Mesenchymal stem cell (in vitro differentiated cells and primary cell): Measurements from ENCODE around the gene BACH1.
"Not testable (repeated sequence)": the region's sequence is repeated elsewhere in the genome, so short reads cannot be mapped to it uniquely, and the experiment has no call there.

Experiments used
- DNase-seq: peaks from one replicate; pipeline ENCODE4 v3.0.0-alpha.2; 2013
- H2AFZ ChIP-seq: one replicate; pipeline ENCODE4 v1.6.1; 2013; ENCODE audit warnings: low read depth, mild to moderate bottlenecking, control low read depth, inconsistent platforms, low read length, moderate library complexity
- H2AK5ac ChIP-seq: 2 replicates; pipeline ENCODE4 v1.6.1; 2013; ENCODE audit warnings: low read length, moderate library complexity, mild to moderate bottlenecking, inconsistent platforms; ENCODE audit not compliant: severe bottlenecking
- H2BK120ac ChIP-seq: one replicate; pipeline ENCODE4 v1.6.1; 2013; ENCODE audit warnings: low read depth, mild to moderate bottlenecking, inconsistent platforms, low read length, moderate library complexity
- H2BK12ac ChIP-seq, 2 experiments: one replicate each; pipeline ENCODE4 v1.6.1; 2013; ENCODE audit warnings: inconsistent platforms in 2 of 2, low read length in 2 of 2, mild to moderate bottlenecking in 2 of 2, moderate library complexity in 2 of 2, control low read depth in 1 of 2
- H2BK15ac ChIP-seq: one replicate; pipeline ENCODE4 v1.6.1; 2013; ENCODE audit warnings: mild to moderate bottlenecking, low read depth, inconsistent platforms; ENCODE audit not compliant: poor library complexity, severe bottlenecking
- H2BK5ac ChIP-seq: 2 replicates; pipeline ENCODE4 v1.6.1; 2013; ENCODE audit warnings: low read depth, mild to moderate bottlenecking, low read length, control low read depth, inconsistent platforms; ENCODE audit not compliant: poor library complexity, severe bottlenecking
- H3K14ac ChIP-seq, 2 experiments: one replicate each; pipeline ENCODE4 v1.6.1; 2013; ENCODE audit warnings: inconsistent platforms in 2 of 2, low read length in 2 of 2, control low read depth in 1 of 2, mild to moderate bottlenecking in 1 of 2, moderate library complexity in 1 of 2
- H3K18ac ChIP-seq, 2 experiments: one replicate each; pipeline ENCODE4 v1.6.1; 2013; ENCODE audit warnings: inconsistent platforms in 2 of 2, low read length in 2 of 2, control low read depth in 1 of 2, low read depth in 1 of 2, mild to moderate bottlenecking in 1 of 2
- H3K23ac ChIP-seq, 2 experiments: one replicate each; pipeline ENCODE4 v1.6.1; 2013; ENCODE audit warnings: inconsistent platforms in 2 of 2, low read length in 2 of 2, mild to moderate bottlenecking in 2 of 2, moderate library complexity in 2 of 2, control low read depth in 1 of 2
- H3K27ac ChIP-seq: 2 replicates; pipeline ENCODE4 v1.5.1; 2013; ENCODE audit warnings: mild to moderate bottlenecking, moderate library complexity, low read length, control low read depth, inconsistent platforms; ENCODE audit not compliant: poor library complexity, severe bottlenecking
- H3K27me3 ChIP-seq, 2 experiments: 2 replicates each; pipeline versions ENCODE4 v1.6.1 to v1.7.0; 2013; ENCODE audit warnings: low read length in 2 of 2, mild to moderate bottlenecking in 2 of 2, moderate library complexity in 2 of 2, control low read depth in 1 of 2, inconsistent platforms in 1 of 2; ENCODE audit not compliant: control insufficient read depth in 1 of 2, insufficient read depth in 1 of 2
- H3K36me3 ChIP-seq, 2 experiments: 2 replicates each; pipeline versions ENCODE4 v1.6.1 to v1.7.0; 2013; ENCODE audit warnings: low read length in 2 of 2, control low read depth in 1 of 2, inconsistent platforms in 1 of 2, low read depth in 1 of 2, mild to moderate bottlenecking in 1 of 2; ENCODE audit not compliant: insufficient read depth in 2 of 2, control insufficient read depth in 1 of 2
- H3K4ac ChIP-seq, 2 experiments: one replicate each; pipeline ENCODE4 v1.6.1; 2013; ENCODE audit warnings: inconsistent platforms in 2 of 2, low read length in 2 of 2, mild to moderate bottlenecking in 2 of 2, moderate library complexity in 2 of 2, control low read depth in 1 of 2, low read depth in 1 of 2
- H3K4me1 ChIP-seq: 2 replicates; pipeline ENCODE4 v1.6.1; 2013; ENCODE audit warnings: low read depth, low read length, control low read depth; ENCODE audit not compliant: control insufficient read depth, insufficient read depth
- H3K4me2 ChIP-seq: 2 replicates; pipeline ENCODE4 v1.6.1; 2013; ENCODE audit warnings: low read length, mild to moderate bottlenecking, inconsistent platforms; ENCODE audit not compliant: poor library complexity, severe bottlenecking
- H3K4me3 ChIP-seq, 2 experiments: 2 replicates each; pipeline versions ENCODE4 v1.5.1 to v1.7.0; 2013; ENCODE audit warnings: low read length in 2 of 2, mild to moderate bottlenecking in 2 of 2, control low read depth in 1 of 2, low read depth in 1 of 2; ENCODE audit not compliant: insufficient read depth in 1 of 2
- H3K79me1 ChIP-seq: replicated peaks from 2 replicates; pipeline ENCODE4 v1.6.1; 2013; ENCODE audit warnings: mild to moderate bottlenecking, control low read depth, low read length, inconsistent platforms; ENCODE audit not compliant: poor library complexity, severe bottlenecking
- H3K9ac ChIP-seq: 2 replicates; pipeline ENCODE4 v1.7.0; 2013; ENCODE audit warnings: mild to moderate bottlenecking, low read length, moderate library complexity
- H3K9me3 ChIP-seq: 2 replicates; pipeline ENCODE4 v1.7.0; 2013; ENCODE audit warnings: mild to moderate bottlenecking, low read length; ENCODE audit not compliant: control insufficient read depth
- H4K8ac ChIP-seq: one replicate; pipeline ENCODE4 v1.6.1; 2013; ENCODE audit warnings: inconsistent platforms, mild to moderate bottlenecking, low read length, moderate library complexity
- H4K91ac ChIP-seq: one replicate; pipeline ENCODE4 v1.6.1; 2013; ENCODE audit warnings: mild to moderate bottlenecking, low read length, inconsistent platforms
- WGBS: methylation state at CpG from one replicate; pipeline ENCODE4 v1.1.7; 2013; ENCODE audit warnings: mixed read lengths; 5-methylcytosine and 5-hydroxymethylcytosine counted together

The BACH1 gene

GRCh38 chr21:29356291-29356690 lies 57.6 kb downstream of the BACH1 start:
- H2BK120ac ChIP-seq, H4K91ac ChIP-seq, H2AFZ ChIP-seq, H2BK5ac ChIP-seq, H3K4me2 ChIP-seq, H4K8ac ChIP-seq, H3K27ac ChIP-seq, H2AK5ac ChIP-seq, DNase-seq, H3K9me3 ChIP-seq, H3K18ac ChIP-seq, H2BK12ac ChIP-seq, H3K4ac ChIP-seq, H3K4me1 ChIP-seq, H3K14ac ChIP-seq, H3K23ac ChIP-seq, H3K27me3 ChIP-seq, H3K9ac ChIP-seq, H2BK15ac ChIP-seq, H3K4me3 ChIP-seq: not testable (repeated sequence)
- 100% methylated on average over 1 of the region's 1 CpG for WGBS
- Histone ChIP-seq H3K36me3 (peaks cover 14 to 34% of the 10 kb centered on the region in 2 experiments), H3K79me1 (peaks cover 28% of the 10 kb centered on the region)

GRCh38 chr21:29356810-29357209 lies 58.1 kb downstream of the BACH1 start:
- DNase-seq, H2BK15ac ChIP-seq, H2BK120ac ChIP-seq, H2BK5ac ChIP-seq, H4K91ac ChIP-seq, H3K4me2 ChIP-seq, H3K4ac ChIP-seq, H3K23ac ChIP-seq, H2BK12ac ChIP-seq, H3K9me3 ChIP-seq, H2AFZ ChIP-seq, H3K4me3 ChIP-seq, H2AK5ac ChIP-seq, H3K9ac ChIP-seq, H3K4me1 ChIP-seq, H3K27me3 ChIP-seq, H3K18ac ChIP-seq, H3K27ac ChIP-seq, H3K14ac ChIP-seq, H4K8ac ChIP-seq: not testable (repeated sequence)
- Histone ChIP-seq H3K36me3 (peaks cover 14 to 34% of the 10 kb centered on the region in 2 experiments), H3K79me1 (peaks cover 28% of the 10 kb centered on the region)
- 96% methylated on average over 3 of the region's 4 CpGs for WGBS

- Histone ChIP-seq H3K79me1 (peaks cover 20% of the 10 kb centered on the region), H3K9ac (no peak overlapping the region), H3K27ac (no peak overlapping the region), H4K8ac (no peak overlapping the region), H2AK5ac (no peak overlapping the region), H2AFZ (no peak overlapping the region), H3K18ac (no peak overlapping the region), H3K9me3 (peaks cover 3% of the 10 kb centered on the region), H3K23ac (no peak overlapping the region), H3K4me2 (no peak overlapping the region), H3K14ac (no peak overlapping the region), H3K36me3 (peaks cover 12 to 39% of the 10 kb centered on the region in 2 experiments), H2BK5ac (no peak overlapping the region), H3K4me1 (no peaks in the 10 kb centered on the region), H3K4ac (no peak overlapping the region), H2BK12ac (no peak overlapping the region), H3K4me3 (no peak overlapping the region), H2BK15ac (no peak overlapping the region), H2BK120ac (no peak overlapping the region), H3K27me3 (no peaks in the 10 kb centered on the region), H4K91ac (no peak overlapping the region)
- WGBS: 92% methylated on average over 3 of the region's 3 CpGs
- no peak for DNase-seq
Measured at GRCh38 chr21:29359718-29360117, 61.0 kb downstream of the BACH1 start.

- Histone ChIP-seq H3K79me1 (peaks cover 16% of the 10 kb centered on the region), H3K27me3 (no peaks in the 10 kb centered on the region), H3K9ac (no peak overlapping the region), H2BK12ac (no peak overlapping the region), H3K4ac (no peak overlapping the region), H3K9me3 (no peaks in the 10 kb centered on the region), H3K27ac (no peak overlapping the region), H4K91ac (no peak overlapping the region), H3K4me2 (no peak overlapping the region), H2BK120ac (no peak overlapping the region), H4K8ac (no peak overlapping the region), H3K4me3 (no peak overlapping the region), H3K4me1 (no peaks in the 10 kb centered on the region), H3K14ac (no peak overlapping the region), H3K23ac (no peak overlapping the region), H3K36me3 (peaks cover 6 to 35% of the 10 kb centered on the region in 2 experiments), H2AK5ac (no peak overlapping the region), H2AFZ (no peak overlapping the region), H3K18ac (peak overlapping the region in 1 of 2 experiments; percentile 8), H2BK5ac (no peak overlapping the region), H2BK15ac (no peak overlapping the region)
- WGBS: 89% methylated on average over 9 of the region's 9 CpGs
- no peak for DNase-seq
Measured at GRCh38 chr21:29360799-29361765, 62.4 kb downstream of the BACH1 start.
